Osteocyte (in vitro differentiated cells): ENCODE data around the gene RAP1GAP. TPM values are rescaled to one million over a fixed set of nuclear protein-coding genes. Genes with fewer than 3 reads are reported as not detected.

ENCODE experiments used
- DNase-seq: peaks from one replicate; pipeline ENCODE4 v3.0.0; 2021; ENCODE audit warnings: mixed read lengths; ENCODE audit not compliant: unreplicated experiment; ENCODE audit errors: extremely low spot score
- H3K27ac Mint-ChIP-seq: one replicate; pipeline ENCODE4 v1.8.0; 2021; ENCODE audit warnings: mild to moderate bottlenecking, mixed read lengths; ENCODE audit not compliant: unreplicated experiment
- H3K27me3 Mint-ChIP-seq: one replicate; pipeline ENCODE4 v1.8.0; 2021; ENCODE audit warnings: mixed read lengths; ENCODE audit not compliant: unreplicated experiment
- H3K36me3 Mint-ChIP-seq: one replicate; pipeline ENCODE4 v1.8.0; 2021; ENCODE audit warnings: mixed read lengths; ENCODE audit not compliant: unreplicated experiment
- H3K4me1 Mint-ChIP-seq: one replicate; pipeline ENCODE4 v1.8.0; 2021; ENCODE audit warnings: mixed read lengths; ENCODE audit not compliant: unreplicated experiment
- H3K4me3 Mint-ChIP-seq: one replicate; pipeline ENCODE4 v1.8.0; 2021; ENCODE audit warnings: mild to moderate bottlenecking, moderate library complexity, mixed read lengths; ENCODE audit not compliant: unreplicated experiment
- H3K9me3 Mint-ChIP-seq: one replicate; pipeline ENCODE4 v1.8.0; 2021; ENCODE audit warnings: mixed read lengths; ENCODE audit not compliant: unreplicated experiment
- CTCF ChIP-seq: fragments of 200-600 bp; sonication (generic); IDR thresholded peaks from 2 replicates; pipeline ENCODE4 v1.5.0; 2021; ENCODE audit warnings: antibody characterized with exemption, mild to moderate bottlenecking, moderate library complexity
- total RNA-seq: library from RNA; stranded (reverse); gene quantifications from 2 replicates; pipeline ENCODE4 v1.2.1, GENCODE V29; 2021

The RAP1GAP gene
- total RNA-seq, 1 donor from 2014 or later = 3.5 TPM

GRCh38 chr1:21644906-21645305 lies 24.3 kb downstream of the RAP1GAP start:
- Mint-ChIP-seq H3K4me3 (no peak overlapping the region), H3K9me3 (no peaks in the 10 kb centered on the region), H3K4me1 (no peaks in the 10 kb centered on the region), H3K27ac (no peak overlapping the region), H3K27me3 (peaks cover 12% of the 10 kb centered on the region), H3K36me3 (no peaks in the 10 kb centered on the region)
- DNase-seq = no peak
- no peak for TF ChIP-seq CTCF

GRCh38 chr1:21644348-21644747 lies 24.8 kb downstream of the RAP1GAP start:
- H3K36me3 Mint-ChIP-seq = no peaks in the 10 kb centered on the region
- H3K27me3 Mint-ChIP-seq = peaks cover 12% of the 10 kb centered on the region
- no peak for TF ChIP-seq CTCF
- no peak overlapping the region for H3K4me3 Mint-ChIP-seq
- no peak overlapping the region for H3K27ac Mint-ChIP-seq
- H3K9me3 Mint-ChIP-seq = no peaks in the 10 kb centered on the region
- DNase-seq = no peak
- H3K4me1 Mint-ChIP-seq = no peaks in the 10 kb centered on the region

GRCh38 chr1:21643624-21644023 lies 25.5 kb downstream of the RAP1GAP start:
- TF ChIP-seq CTCF = no peak
- Mint-ChIP-seq H3K4me3 (no peak overlapping the region), H3K27ac (no peak overlapping the region), H3K9me3 (no peaks in the 10 kb centered on the region), H3K36me3 (no peaks in the 10 kb centered on the region), H3K27me3 (peaks cover 13% of the 10 kb centered on the region), H3K4me1 (peaks cover 1% of the 10 kb centered on the region)
- no peak for DNase-seq

GRCh38 chr1:21641967-21642739 lies 27.0 kb downstream of the RAP1GAP start:
- H3K36me3 Mint-ChIP-seq = no peaks in the 10 kb centered on the region
- H3K27me3 Mint-ChIP-seq = peaks cover 12% of the 10 kb centered on the region
- H3K9me3 Mint-ChIP-seq = no peaks in the 10 kb centered on the region
- no peak overlapping the region for H3K27ac Mint-ChIP-seq
- no peak overlapping the region for H3K4me3 Mint-ChIP-seq
- H3K4me1 Mint-ChIP-seq = peaks cover 2% of the 10 kb centered on the region
- DNase-seq = no peak
- TF ChIP-seq CTCF = no peak

GRCh38 chr1:21641537-21641936 lies 27.6 kb downstream of the RAP1GAP start:
- no peaks in the 10 kb centered on the region for H3K9me3 Mint-ChIP-seq
- no peak overlapping the region for H3K4me3 Mint-ChIP-seq

More at GRCh38 chr1:21641537-21641936, 27.6 kb downstream of the RAP1GAP start:
- Mint-ChIP-seq H3K27ac (no peak overlapping the region), H3K36me3 (no peaks in the 10 kb centered on the region), H3K27me3 (peaks cover 12% of the 10 kb centered on the region), H3K4me1 (peaks cover 2% of the 10 kb centered on the region)
- DNase-seq = no peak
- no peak for TF ChIP-seq CTCF
